ENCODE measurements around the gene NIFK. TPM values are rescaled to one million over a fixed set of nuclear protein-coding genes. Genes with fewer than 3 reads are reported as not detected.

NIFK gene
- 10 to 100 TPM; 35.6 to 67.4 (median 39.8) TPM for polyA plus RNA-seq

DNA sequence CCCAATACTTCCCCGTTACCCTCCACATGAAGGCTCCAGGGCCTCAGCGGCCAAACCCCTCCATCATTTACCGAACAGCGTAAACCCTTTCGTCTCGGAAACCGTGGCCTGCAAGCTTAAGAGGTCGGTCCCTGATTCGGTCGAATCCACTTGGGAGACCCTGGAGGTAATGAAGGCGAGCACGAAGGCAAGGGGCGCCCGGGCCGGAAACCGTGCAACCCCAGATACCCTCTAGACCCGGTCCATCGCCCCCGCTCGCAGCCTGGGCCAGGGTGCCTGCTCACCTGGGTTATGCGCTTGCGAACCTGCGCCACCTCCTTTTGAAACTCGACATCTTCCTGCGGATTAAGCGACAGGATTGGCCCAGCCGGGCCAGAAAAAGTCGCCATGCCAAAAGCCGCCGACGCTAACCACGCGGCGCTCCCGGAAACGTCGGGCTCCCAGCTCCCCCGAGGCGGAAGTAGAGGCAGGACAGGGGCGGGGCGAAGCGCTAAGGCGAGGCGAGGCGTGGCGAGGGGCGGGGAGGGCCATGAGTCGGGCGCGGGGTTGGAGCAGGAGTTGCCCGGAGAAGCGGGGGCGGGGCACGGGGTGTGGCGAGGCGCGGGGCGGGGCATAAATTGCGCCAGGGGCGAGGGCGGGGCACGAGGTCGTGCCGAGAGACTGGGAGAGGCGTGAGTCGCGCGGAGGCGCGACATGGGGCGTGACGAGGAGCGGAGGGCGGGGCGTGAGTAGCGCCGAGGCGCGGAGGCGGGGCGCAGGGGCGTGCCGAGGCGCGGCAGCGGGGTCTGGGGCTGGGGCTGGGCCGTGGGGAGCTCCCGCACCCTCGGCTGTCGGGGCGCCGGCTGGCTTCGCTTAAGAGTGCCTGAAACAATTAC is at the start of gene NIFK:
Gene NIFK, minus strand, starts transcription at position 414 of the 875 bp plus-strand sequence. Its CDS starts 25 bp downstream, at position 389.
- H3K4me3 Mint-ChIP-seq: peak within 1 kb of the TSS; percentile 97 to 99 (median 98)
- H3K36me3 Mint-ChIP-seq: peaks cover 6 to 7% (median 6%) of the 10 kb centered on the region in 3 donors
- peaks cover 42 to 54% of the 10 kb centered on the region in 2 donors for H3K4me1 Mint-ChIP-seq
- peaks cover 0 to 15% (median 0%) of the 10 kb centered on the region in 3 donors for H3K27me3 Mint-ChIP-seq (ENCODE audit: low read depth in 3 of 3)
- DNase-seq: peak; percentile 99 to 100 (median 99)
- no peaks in the 10 kb centered on the region for H3K9me3 Mint-ChIP-seq
- peak within 1 kb of the TSS; percentile 92 to 98 (median 96) for H3K27ac Mint-ChIP-seq

GRCh38 chr2:121783180-121783579 is 46.5 kb upstream of the NIFK start:
- no peaks in the 10 kb centered on the region for H3K9me3 Mint-ChIP-seq

DNA sequence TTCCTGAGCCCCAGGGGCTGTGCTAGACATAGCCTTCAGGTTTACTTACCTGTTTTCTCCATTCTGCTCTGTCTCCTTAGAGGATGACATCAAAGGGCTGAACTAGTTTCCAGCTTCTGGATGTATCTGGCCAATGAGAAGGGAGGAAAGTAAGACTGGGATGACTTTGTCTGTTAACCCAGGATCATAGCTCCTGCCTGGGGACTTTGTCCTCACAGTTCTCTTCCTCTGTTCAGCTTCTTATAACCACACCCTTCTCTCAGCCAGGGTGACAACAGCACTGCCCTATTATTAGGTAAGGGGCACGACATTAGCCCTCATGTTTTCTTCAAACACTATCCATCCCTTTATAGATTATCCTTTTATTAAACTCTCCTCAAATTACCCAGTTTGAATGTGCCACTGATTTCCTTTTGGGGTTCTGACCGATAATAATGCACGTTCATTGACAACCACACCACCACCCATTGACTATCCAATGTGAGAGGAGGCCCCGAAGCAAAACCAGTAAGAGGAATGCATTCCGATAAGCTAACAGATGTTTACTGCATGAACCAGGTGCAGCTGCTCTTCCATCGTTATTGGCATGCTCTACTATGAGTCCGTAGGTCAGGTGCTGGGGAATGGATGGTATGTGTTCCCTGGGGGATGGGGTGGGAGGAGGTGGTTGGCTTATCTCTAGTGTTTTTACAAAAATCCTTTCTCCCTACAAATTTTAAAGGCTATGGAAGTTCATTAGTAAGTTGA is 42.2 kb upstream of the NIFK start:
- H3K27ac Mint-ChIP-seq: no peak overlapping the region
- no peaks in the 10 kb centered on the region for H3K36me3 Mint-ChIP-seq
- no peak for DNase-seq
- H3K4me3 Mint-ChIP-seq: no peak overlapping the region
- no peaks in the 10 kb centered on the region for H3K9me3 Mint-ChIP-seq
- H3K4me1 Mint-ChIP-seq: no peaks in the 10 kb centered on the region
- H3K27me3 Mint-ChIP-seq (ENCODE audit: low read depth in 3 of 3): peaks cover 2 to 4% (median 4%) of the 10 kb centered on the region in 3 donors

More at GRCh38 chr2:121783180-121783579, 46.5 kb upstream of the NIFK start:
- no peaks in the 10 kb centered on the region for H3K36me3 Mint-ChIP-seq
- DNase-seq: no peak
- H3K4me1 Mint-ChIP-seq: no peaks in the 10 kb centered on the region
- no peak overlapping the region for H3K27ac Mint-ChIP-seq
- H3K4me3 Mint-ChIP-seq: no peak overlapping the region
- H3K27me3 Mint-ChIP-seq (ENCODE audit: low read depth in 3 of 3): peaks cover 3 to 7% (median 6%) of the 10 kb centered on the region in 3 donors

- H3K4me3 Mint-ChIP-seq: no peak overlapping the region
- no peaks in the 10 kb centered on the region for H3K9me3 Mint-ChIP-seq
- H3K27me3 Mint-ChIP-seq (ENCODE audit: low read depth in 3 of 3): peaks cover 0 to 5% (median 4%) of the 10 kb centered on the region in 3 donors
- no peak for DNase-seq
- no peaks in the 10 kb centered on the region for H3K4me1 Mint-ChIP-seq
- H3K36me3 Mint-ChIP-seq: no peaks in the 10 kb centered on the region
- no peak overlapping the region for H3K27ac Mint-ChIP-seq
These were observed 41.0 kb upstream of the NIFK start for GRCh38 chr2:121777699-121778058.

DNA sequence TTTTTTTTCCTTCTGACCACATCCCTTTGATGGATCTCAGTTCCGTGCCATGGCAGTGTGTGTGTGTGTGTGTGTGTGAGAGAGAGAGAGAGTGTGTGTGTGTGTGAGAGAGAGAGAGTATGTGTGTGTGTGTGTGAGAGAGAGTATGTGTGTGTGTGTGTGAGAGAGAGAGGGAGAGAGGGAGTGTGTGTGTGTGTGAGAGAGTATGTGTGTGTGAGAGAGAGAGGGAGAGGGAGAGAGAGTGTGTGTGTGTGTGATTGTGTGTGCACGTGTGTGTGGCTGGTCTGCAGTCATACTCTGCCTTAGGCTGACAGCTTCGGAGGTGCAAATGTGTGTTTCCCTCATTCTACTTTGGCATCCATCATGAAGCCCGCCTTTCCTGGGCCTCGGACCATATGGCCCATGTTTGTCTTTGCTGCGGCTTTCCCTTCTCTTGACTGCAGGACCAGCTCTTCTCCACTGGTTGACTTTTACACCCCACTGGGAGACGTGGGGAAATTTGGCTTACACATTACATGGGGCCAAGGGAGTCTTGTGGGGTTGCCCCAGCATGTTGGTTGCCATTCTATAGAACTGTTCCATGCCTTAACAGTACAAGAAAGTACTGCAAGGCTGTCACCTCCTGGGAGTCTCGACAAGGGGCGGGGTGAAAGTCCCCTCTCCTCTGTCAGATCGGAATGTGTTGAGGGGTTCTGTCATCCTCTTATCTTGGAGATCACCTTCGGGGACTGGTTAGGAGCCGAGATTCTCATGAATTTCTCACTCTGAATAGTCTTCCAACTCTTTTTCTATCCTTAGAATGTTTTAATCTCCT is 40.4 kb upstream of the NIFK start:
- H3K9me3 Mint-ChIP-seq: no peaks in the 10 kb centered on the region
- no peak overlapping the region for H3K4me3 Mint-ChIP-seq
- no peak overlapping the region for H3K27ac Mint-ChIP-seq
- H3K36me3 Mint-ChIP-seq: no peaks in the 10 kb centered on the region
- no peak for DNase-seq
- H3K27me3 Mint-ChIP-seq (ENCODE audit: low read depth in 3 of 3): peaks cover 0 to 3% (median 2%) of the 10 kb centered on the region in 3 donors
- no peaks in the 10 kb centered on the region for H3K4me1 Mint-ChIP-seq

DNA sequence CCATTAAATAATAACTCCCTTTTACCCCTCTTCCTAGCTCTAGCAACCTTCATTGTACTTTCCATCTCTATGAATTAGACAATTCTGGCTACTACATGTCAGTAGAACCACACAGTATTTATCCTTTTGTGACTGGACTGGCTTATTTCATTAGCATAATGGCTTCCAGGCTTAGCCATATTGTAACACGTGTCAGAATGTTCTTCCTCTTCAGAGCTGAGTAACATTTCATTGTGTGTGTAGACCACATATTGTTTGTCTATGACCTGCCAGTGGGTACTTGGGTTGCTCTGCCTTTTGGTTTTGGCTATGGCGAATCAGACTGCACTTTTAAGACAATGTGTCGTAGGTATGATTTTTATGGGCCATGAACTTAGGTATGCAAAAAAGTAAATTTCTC is 39.7 kb upstream of the NIFK start:
- Mint-ChIP-seq H3K27me3 (ENCODE audit: low read depth in 3 of 3) (peaks cover 0 to 3% (median 2%) of the 10 kb centered on the region in 3 donors), H3K36me3 (peaks cover 0 to 4% (median 4%) of the 10 kb centered on the region in 3 donors), H3K27ac (no peak overlapping the region), H3K4me3 (no peak overlapping the region), H3K4me1 (no peaks in the 10 kb centered on the region), H3K9me3 (no peaks in the 10 kb centered on the region)
- DNase-seq: no peak

GRCh38 chr2:121774235-121774634 is 37.6 kb upstream of the NIFK start:
- H3K36me3 Mint-ChIP-seq: peaks cover 0 to 15% (median 4%) of the 10 kb centered on the region in 3 donors
- no peak for DNase-seq
- H3K27me3 Mint-ChIP-seq (ENCODE audit: low read depth in 3 of 3): peaks cover 0 to 3% (median 1%) of the 10 kb centered on the region in 3 donors
- H3K4me3 Mint-ChIP-seq: no peak overlapping the region
- H3K27ac Mint-ChIP-seq: no peak overlapping the region
- no peaks in the 10 kb centered on the region for H3K9me3 Mint-ChIP-seq
- H3K4me1 Mint-ChIP-seq: no peaks in the 10 kb centered on the region

GRCh38 chr2:121771976-121772742 is 35.5 kb upstream of the NIFK start:
- no peaks in the 10 kb centered on the region for H3K9me3 Mint-ChIP-seq

GRCh38 chr2:121768143-121768755 is 31.6 kb upstream of the NIFK start:
- peaks cover 30 to 57% (median 38%) of the 10 kb centered on the region in 3 donors for H3K36me3 Mint-ChIP-seq

More at GRCh38 chr2:121771976-121772742, 35.5 kb upstream of the NIFK start:
- Mint-ChIP-seq H3K36me3 (peaks cover 10 to 26% (median 14%) of the 10 kb centered on the region in 3 donors), H3K4me1 (no peaks in the 10 kb centered on the region), H3K27ac (peak overlapping the region in 1 of 6 donors; percentile 29), H3K4me3 (no peak overlapping the region), H3K27me3 (ENCODE audit: low read depth in 3 of 3) (peaks cover 0 to 4% (median 3%) of the 10 kb centered on the region in 3 donors)
- DNase-seq: no peak

DNA sequence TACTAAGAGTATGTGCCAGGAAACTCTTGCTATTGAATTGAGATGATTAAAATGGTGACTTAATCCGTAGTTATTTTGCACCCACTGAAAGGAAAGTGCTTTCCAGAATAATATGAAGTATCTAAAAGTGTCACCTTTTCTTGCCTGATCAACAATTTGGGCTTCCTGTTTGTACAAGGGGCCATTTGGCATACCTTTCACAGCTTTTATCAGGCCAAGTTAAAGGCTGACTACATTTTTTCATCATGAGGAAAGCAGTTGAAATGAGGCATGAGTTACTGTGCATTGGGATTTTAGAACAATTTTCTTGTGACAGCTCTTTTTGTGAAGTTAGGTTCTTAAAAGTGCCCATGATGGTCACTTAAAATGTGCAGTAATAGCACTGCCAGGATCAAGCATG is 29.9 kb upstream of the NIFK start:
- Mint-ChIP-seq H3K9me3 (no peaks in the 10 kb centered on the region), H3K27ac (no peak overlapping the region), H3K4me1 (no peaks in the 10 kb centered on the region), H3K4me3 (no peak overlapping the region), H3K27me3 (ENCODE audit: low read depth in 3 of 3) (peaks cover 0 to 4% (median 2%) of the 10 kb centered on the region in 3 donors), H3K36me3 (peaks cover 31 to 59% (median 43%) of the 10 kb centered on the region in 3 donors)
- no peak for DNase-seq

More at GRCh38 chr2:121768143-121768755, 31.6 kb upstream of the NIFK start:
- H3K27me3 Mint-ChIP-seq (ENCODE audit: low read depth in 3 of 3): peaks cover 0 to 4% (median 3%) of the 10 kb centered on the region in 3 donors
- H3K4me3 Mint-ChIP-seq: no peak overlapping the region
- H3K4me1 Mint-ChIP-seq: no peaks in the 10 kb centered on the region
- H3K27ac Mint-ChIP-seq: peak overlapping the region in 2 of 6 donors; percentile 4 to 57
- H3K9me3 Mint-ChIP-seq: no peaks in the 10 kb centered on the region
- DNase-seq: no peak

GRCh38 chr2:121764681-121765228 is 28.1 kb upstream of the NIFK start:
- Mint-ChIP-seq H3K27ac (no peak overlapping the region), H3K4me1 (no peaks in the 10 kb centered on the region), H3K4me3 (no peak overlapping the region), H3K9me3 (no peaks in the 10 kb centered on the region), H3K36me3 (peaks cover 30 to 49% (median 45%) of the 10 kb centered on the region in 3 donors), H3K27me3 (ENCODE audit: low read depth in 3 of 3) (peaks cover 0 to 4% (median 2%) of the 10 kb centered on the region in 3 donors)
- no peak for DNase-seq

Measured in immature natural killer cell (primary cell).